ENCODE data around the gene GNGT1.

GNGT1 gene

GRCh38 chr7:93921186-93921585 is 14.8 kb downstream of the GNGT1 start:
- no peaks in the 10 kb centered on the region; the same call in 1 of the 2 replicates for H3K4me1 ChIP-seq (ENCODE audit: control insufficient read depth, insufficient read depth, low read length)
- H3K27ac ChIP-seq (ENCODE audit: low read length): no peak overlapping the region
- DNase-seq (ENCODE audit: low read depth, low spot score): no peak
- no peaks in the 10 kb centered on the region for H3K27me3 ChIP-seq (ENCODE audit: control insufficient read depth, insufficient read depth, low read length)
- H3K9me3 ChIP-seq (ENCODE audit: control insufficient read depth, insufficient read depth, low read length): no peaks in the 10 kb centered on the region
- no peaks in the 10 kb centered on the region for H3K36me3 ChIP-seq (ENCODE audit: control insufficient read depth, insufficient read depth, low read length)
- WGBS (ENCODE audit: insufficient coverage, insufficient read length): no CpG with 5 or more reads among the region's 8 CpGs
- H3K4me3 ChIP-seq (ENCODE audit: low read length): no peak overlapping the region

DNA sequence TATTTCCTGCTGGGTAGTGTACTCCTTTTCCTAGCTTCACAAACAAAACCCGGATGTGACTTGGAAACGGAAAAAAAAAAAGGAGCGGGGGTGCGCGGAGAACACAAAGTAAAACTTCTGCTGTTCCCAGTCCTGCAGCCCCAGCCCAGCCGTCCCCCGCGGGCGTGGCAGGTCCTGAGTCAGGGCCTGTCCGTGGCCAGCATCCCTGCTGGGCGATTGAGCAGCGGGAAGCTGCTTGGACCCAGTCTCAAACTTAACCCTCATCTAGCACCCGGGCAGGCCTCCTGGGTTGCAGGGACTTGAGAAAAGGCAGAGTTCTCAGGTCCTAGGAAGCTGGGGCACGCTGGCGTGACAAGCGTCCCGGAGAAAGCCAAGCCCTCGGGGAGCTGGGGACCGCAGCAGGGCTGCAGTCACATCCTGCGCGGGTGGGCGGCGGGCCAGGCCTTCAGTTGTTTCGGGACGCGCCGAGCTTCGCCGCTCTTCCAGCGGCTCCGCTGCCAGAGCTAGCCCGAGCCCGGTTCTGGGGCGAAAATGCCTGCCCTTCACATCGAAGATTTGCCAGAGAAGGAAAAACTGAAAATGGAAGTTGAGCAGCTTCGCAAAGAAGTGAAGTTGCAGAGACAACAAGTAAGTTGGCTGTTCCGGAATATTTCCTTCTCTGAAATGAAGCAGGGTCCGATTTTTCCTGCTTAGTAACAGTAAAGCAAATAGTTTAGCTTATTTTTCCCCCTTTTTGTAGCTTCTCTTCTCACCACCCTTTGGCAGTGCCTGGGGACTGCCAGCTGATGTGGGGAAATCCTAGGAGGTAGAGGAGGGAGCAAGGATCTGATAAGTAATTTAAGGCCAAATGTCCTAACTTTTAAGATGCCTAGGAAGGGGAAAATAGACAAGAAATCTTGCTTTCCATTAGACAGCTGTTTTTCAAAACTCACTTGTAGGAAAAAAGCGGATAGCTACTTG is 15.5 kb downstream of the GNGT1 start, which contains the start of gene GNG11:
GNG11 (plus strand) TSS at position 129 of the 960 bp plus-strand sequence; CDS start at position 532, 403 bp downstream.
- Histone ChIP-seq H3K4me3 (ENCODE audit: low read length) (peak within 1 kb of the TSS; percentile 45; the same call in 1 of the 2 replicates), H3K36me3 (ENCODE audit: control insufficient read depth, insufficient read depth, low read length) (no peaks in the 10 kb centered on the region), H3K27me3 (ENCODE audit: control insufficient read depth, insufficient read depth, low read length) (no peaks in the 10 kb centered on the region), H3K4me1 (ENCODE audit: control insufficient read depth, insufficient read depth, low read length) (no peaks in the 10 kb centered on the region; the same call in 1 of the 2 replicates), H3K9me3 (ENCODE audit: control insufficient read depth, insufficient read depth, low read length) (no peaks in the 10 kb centered on the region), H3K27ac (ENCODE audit: low read length) (no peak within 1 kb of the TSS)
- no CpG with 5 or more reads among the region's 39 CpGs for WGBS (ENCODE audit: insufficient coverage, insufficient read length)
- peak; percentile 5 for DNase-seq (ENCODE audit: low read depth, low spot score)

DNA sequence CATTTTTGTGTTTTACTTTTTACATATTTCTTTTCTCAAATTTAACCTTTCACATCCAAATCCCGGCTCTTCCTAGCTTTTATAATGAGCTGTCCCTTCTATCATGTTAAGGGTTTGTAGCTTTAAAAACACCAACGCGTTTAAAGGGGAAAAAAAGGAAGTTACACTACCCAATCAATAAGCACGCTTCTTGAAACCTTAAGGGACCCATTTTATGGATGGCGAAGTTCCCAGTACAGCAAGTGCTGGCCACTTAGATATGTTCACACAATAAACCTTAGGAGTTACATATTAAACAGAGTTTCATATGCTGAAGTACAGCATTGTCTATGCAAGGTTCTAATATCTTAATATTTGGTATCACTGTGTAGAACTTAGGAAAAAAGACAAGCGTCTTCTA is 16.9 kb downstream of the GNGT1 start:
- Histone ChIP-seq H3K27me3 (ENCODE audit: control insufficient read depth, insufficient read depth, low read length) (no peaks in the 10 kb centered on the region), H3K27ac (ENCODE audit: low read length) (no peak overlapping the region), H3K4me3 (ENCODE audit: low read length) (no peak overlapping the region), H3K9me3 (ENCODE audit: control insufficient read depth, insufficient read depth, low read length) (no peaks in the 10 kb centered on the region), H3K4me1 (ENCODE audit: control insufficient read depth, insufficient read depth, low read length) (no peaks in the 10 kb centered on the region; the same call in 1 of the 2 replicates), H3K36me3 (ENCODE audit: control insufficient read depth, insufficient read depth, low read length) (no peaks in the 10 kb centered on the region)
- DNase-seq (ENCODE audit: low read depth, low spot score): no peak
- WGBS (ENCODE audit: insufficient coverage, insufficient read length): no CpG with 5 or more reads among the region's 6 CpGs

- no peaks in the 10 kb centered on the region for H3K36me3 ChIP-seq (ENCODE audit: control insufficient read depth, insufficient read depth, low read length)
- H3K4me1 ChIP-seq (ENCODE audit: control insufficient read depth, insufficient read depth, low read length): no peaks in the 10 kb centered on the region; the same call in 1 of the 2 replicates
- H3K27ac ChIP-seq (ENCODE audit: low read length): no peak overlapping the region
- no peak overlapping the region for H3K4me3 ChIP-seq (ENCODE audit: low read length)
- no peaks in the 10 kb centered on the region for H3K9me3 ChIP-seq (ENCODE audit: control insufficient read depth, insufficient read depth, low read length)
- WGBS (ENCODE audit: insufficient coverage, insufficient read length): no CpG with 5 or more reads among the region's 1 CpG
- DNase-seq (ENCODE audit: low read depth, low spot score): no peak
- no peaks in the 10 kb centered on the region for H3K27me3 ChIP-seq (ENCODE audit: control insufficient read depth, insufficient read depth, low read length)
These were observed 17.6 kb downstream of the GNGT1 start for GRCh38 chr7:93923942-93924341.

GRCh38 chr7:93926800-93927199 is 20.4 kb downstream of the GNGT1 start:
- Histone ChIP-seq H3K27me3 (ENCODE audit: control insufficient read depth, insufficient read depth, low read length) (no peaks in the 10 kb centered on the region), H3K36me3 (ENCODE audit: control insufficient read depth, insufficient read depth, low read length) (no peaks in the 10 kb centered on the region), H3K9me3 (ENCODE audit: control insufficient read depth, insufficient read depth, low read length) (no peaks in the 10 kb centered on the region), H3K27ac (ENCODE audit: low read length) (no peak overlapping the region), H3K4me1 (ENCODE audit: control insufficient read depth, insufficient read depth, low read length) (no peaks in the 10 kb centered on the region), H3K4me3 (ENCODE audit: low read length) (no peak overlapping the region)
- DNase-seq (ENCODE audit: low read depth, low spot score): no peak
- WGBS (ENCODE audit: insufficient coverage, insufficient read length): no CpG with 5 or more reads among the region's 1 CpG

- Histone ChIP-seq H3K9me3 (ENCODE audit: control insufficient read depth, insufficient read depth, low read length) (no peaks in the 10 kb centered on the region), H3K36me3 (ENCODE audit: control insufficient read depth, insufficient read depth, low read length) (no peaks in the 10 kb centered on the region), H3K27me3 (ENCODE audit: control insufficient read depth, insufficient read depth, low read length) (no peaks in the 10 kb centered on the region), H3K4me3 (ENCODE audit: low read length) (no peak overlapping the region), H3K4me1 (ENCODE audit: control insufficient read depth, insufficient read depth, low read length) (no peaks in the 10 kb centered on the region), H3K27ac (ENCODE audit: low read length) (no peak overlapping the region)
- no CpG with 5 or more reads among the region's 3 CpGs for WGBS (ENCODE audit: insufficient coverage, insufficient read length)
- no peak for DNase-seq (ENCODE audit: low read depth, low spot score)
These were observed 21.2 kb downstream of the GNGT1 start for GRCh38 chr7:93927585-93927984.

- H3K27ac ChIP-seq (ENCODE audit: low read length): no peak overlapping the region
- no peaks in the 10 kb centered on the region for H3K27me3 ChIP-seq (ENCODE audit: control insufficient read depth, insufficient read depth, low read length)
- H3K4me3 ChIP-seq (ENCODE audit: low read length): no peak overlapping the region
- DNase-seq (ENCODE audit: low read depth, low spot score): no peak
- H3K9me3 ChIP-seq (ENCODE audit: control insufficient read depth, insufficient read depth, low read length): no peaks in the 10 kb centered on the region
- no CpG with 5 or more reads among the region's 3 CpGs for WGBS (ENCODE audit: insufficient coverage, insufficient read length)
- H3K4me1 ChIP-seq (ENCODE audit: control insufficient read depth, insufficient read depth, low read length): no peaks in the 10 kb centered on the region
- H3K36me3 ChIP-seq (ENCODE audit: control insufficient read depth, insufficient read depth, low read length): no peaks in the 10 kb centered on the region
These were observed 25.3 kb downstream of the GNGT1 start for GRCh38 chr7:93931655-93932054.

DNA sequence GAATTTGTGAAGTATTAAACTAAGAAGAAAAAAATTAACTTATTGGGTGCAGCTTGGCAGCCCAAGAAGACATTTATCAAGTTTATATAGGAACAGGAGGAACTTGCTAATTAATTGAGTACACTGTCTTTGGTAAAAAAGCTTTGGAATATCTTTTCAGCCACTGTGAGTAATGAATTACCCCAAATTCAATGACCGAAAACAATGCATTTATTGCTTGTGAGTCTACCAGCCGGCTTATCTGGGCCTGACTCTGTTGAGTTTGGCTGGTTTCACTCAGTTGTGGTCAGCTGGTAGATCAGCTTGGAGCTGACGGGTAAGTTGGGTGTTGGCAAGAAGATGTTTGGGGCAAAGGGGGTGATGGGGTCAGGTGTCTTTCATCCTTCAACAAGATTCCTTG is 26.8 kb downstream of the GNGT1 start:
- H3K4me1 ChIP-seq (ENCODE audit: control insufficient read depth, insufficient read depth, low read length): no peaks in the 10 kb centered on the region
- no peaks in the 10 kb centered on the region for H3K36me3 ChIP-seq (ENCODE audit: control insufficient read depth, insufficient read depth, low read length)
- H3K4me3 ChIP-seq (ENCODE audit: low read length): no peak overlapping the region
- H3K9me3 ChIP-seq (ENCODE audit: control insufficient read depth, insufficient read depth, low read length): no peaks in the 10 kb centered on the region
- H3K27me3 ChIP-seq (ENCODE audit: control insufficient read depth, insufficient read depth, low read length): no peaks in the 10 kb centered on the region
- DNase-seq (ENCODE audit: low read depth, low spot score): no peak
- no CpG with 5 or more reads among the region's 3 CpGs for WGBS (ENCODE audit: insufficient coverage, insufficient read length)
- no peak overlapping the region for H3K27ac ChIP-seq (ENCODE audit: low read length)

DNA sequence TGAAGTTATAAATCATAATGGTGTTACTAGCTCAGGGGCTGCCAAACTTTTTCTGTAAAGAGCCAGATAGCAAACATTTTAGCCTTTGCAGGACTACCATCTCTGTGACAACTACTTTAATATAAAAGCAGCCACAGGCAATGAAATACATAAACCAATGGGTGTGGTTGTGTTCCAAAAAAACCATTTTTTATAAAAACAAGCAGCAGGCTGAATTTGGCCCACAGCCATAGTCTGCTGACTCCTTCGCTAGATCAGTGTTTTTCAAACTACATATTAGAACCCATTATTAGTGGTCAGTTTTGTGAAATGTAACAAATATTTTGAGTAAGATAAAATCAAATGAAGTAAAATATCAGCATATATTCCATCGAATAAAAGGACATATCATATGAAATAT is 28.7 kb downstream of the GNGT1 start:
- no peak overlapping the region for H3K4me3 ChIP-seq (ENCODE audit: low read length)
- H3K4me1 ChIP-seq (ENCODE audit: control insufficient read depth, insufficient read depth, low read length): no peaks in the 10 kb centered on the region
- no peaks in the 10 kb centered on the region for H3K9me3 ChIP-seq (ENCODE audit: control insufficient read depth, insufficient read depth, low read length)
- no peak overlapping the region for H3K27ac ChIP-seq (ENCODE audit: low read length)
- DNase-seq (ENCODE audit: low read depth, low spot score): no peak
- no peaks in the 10 kb centered on the region for H3K27me3 ChIP-seq (ENCODE audit: control insufficient read depth, insufficient read depth, low read length)
- WGBS (ENCODE audit: insufficient coverage, insufficient read length): no CpG with 5 or more reads among the region's 2 CpGs
- no peaks in the 10 kb centered on the region for H3K36me3 ChIP-seq (ENCODE audit: control insufficient read depth, insufficient read depth, low read length)

- H3K9me3 ChIP-seq (ENCODE audit: control insufficient read depth, insufficient read depth, low read length): no peaks in the 10 kb centered on the region
- H3K4me3 ChIP-seq (ENCODE audit: low read length): no peak overlapping the region
- no peak for DNase-seq (ENCODE audit: low read depth, low spot score)
- H3K27me3 ChIP-seq (ENCODE audit: control insufficient read depth, insufficient read depth, low read length): no peaks in the 10 kb centered on the region
- no peak overlapping the region for H3K27ac ChIP-seq (ENCODE audit: low read length)
- H3K4me1 ChIP-seq (ENCODE audit: control insufficient read depth, insufficient read depth, low read length): no peaks in the 10 kb centered on the region
- no CpG with 5 or more reads among the region's 1 CpG for WGBS (ENCODE audit: insufficient coverage, insufficient read length)
- no peaks in the 10 kb centered on the region for H3K36me3 ChIP-seq (ENCODE audit: control insufficient read depth, insufficient read depth, low read length)
These were observed 31.5 kb downstream of the GNGT1 start for GRCh38 chr7:93937818-93938217.

GRCh38 chr7:93938293-93938692 is 31.9 kb downstream of the GNGT1 start:
- Histone ChIP-seq H3K9me3 (ENCODE audit: control insufficient read depth, insufficient read depth, low read length) (no peaks in the 10 kb centered on the region), H3K4me1 (ENCODE audit: control insufficient read depth, insufficient read depth, low read length) (no peaks in the 10 kb centered on the region), H3K27ac (ENCODE audit: low read length) (no peak overlapping the region), H3K4me3 (ENCODE audit: low read length) (no peak overlapping the region), H3K36me3 (ENCODE audit: control insufficient read depth, insufficient read depth, low read length) (no peaks in the 10 kb centered on the region), H3K27me3 (ENCODE audit: control insufficient read depth, insufficient read depth, low read length) (no peaks in the 10 kb centered on the region)
- DNase-seq (ENCODE audit: low read depth, low spot score): no peak
